ENCODE measurements around the gene ARHGEF12. TPM values are rescaled to one million over a fixed set of nuclear protein-coding genes. Genes with fewer than 3 reads are reported as not detected.

The ARHGEF12 gene
- total and polyA plus RNA-seq, 10 of the 15 experiments (the other 5 are each of a cell fraction or from before 2014, with no cell fraction given) = 2.7 to 40.8 (median 20.9) TPM

DNA sequence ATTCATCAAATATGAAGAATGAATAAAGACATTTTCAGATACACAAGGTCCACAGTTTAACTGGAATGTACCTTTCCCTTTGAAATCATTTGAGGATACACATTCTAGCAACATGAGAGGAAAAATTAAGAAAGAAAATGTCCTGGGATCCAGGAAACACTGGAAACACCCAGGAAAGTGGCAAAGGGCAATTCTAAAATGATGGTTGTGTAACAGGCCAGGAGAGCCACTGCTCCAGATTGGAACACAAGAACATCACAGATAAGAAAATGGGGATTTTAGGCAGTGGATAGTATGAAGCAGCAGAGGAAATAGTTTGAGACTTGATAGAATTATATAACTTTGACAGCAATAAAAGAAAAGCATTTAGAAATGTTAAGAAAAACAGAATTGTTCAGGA lies 119.3 kb downstream of the ARHGEF12 start:
- H3K4me1 ChIP-seq (ENCODE audit: control insufficient read depth, insufficient read depth, low read length) = no peaks in the 10 kb centered on the region
- ATAC-seq = no peak
- H3K4me2 ChIP-seq (ENCODE audit: control insufficient read depth, insufficient read depth) = no peak overlapping the region
- no peaks in the 10 kb centered on the region for H3K27me3 ChIP-seq (replicated peaks in 1 of 2; ENCODE audit: control insufficient read depth in 2 of 2, insufficient read depth in 2 of 2, low read length in 1 of 2)
- CTCF ChIA-PET = interaction anchor here (0.9 to 1.6 kb wide), 2 partner anchors 9 to 14 kb away, joined by 3 to 5 read pairs; no protein-coding TSS in a partner anchor
- intact Hi-C loops (cut with micrococcal nuclease; ENCODE audit: unreplicated experiment) (no loop called here), in situ Hi-C loops (cut with MboI) (no loop called here)
- no peak overlapping the region for H3K4me3 ChIP-seq
- H3K9me3 ChIP-seq (replicated peaks; ENCODE audit: control insufficient read depth, insufficient read depth, low read length) = no peaks in the 10 kb centered on the region
- RAD21 ChIA-PET (ENCODE audit: unreplicated experiment) = no interaction called here
- peaks cover 1 to 3% of the 10 kb centered on the region in 2 experiments; a peak in 1 of 4 replicates for H3K36me3 ChIP-seq (ENCODE audit: control insufficient read depth in 2 of 2, insufficient read depth in 2 of 2, low read length in 1 of 2)
- BruUV-seq (replicated peaks) = no TSS peak
- no peak overlapping the region for H3K27ac ChIP-seq (ENCODE audit: control insufficient read depth, insufficient read depth)
- POLR2A ChIA-PET = no interaction called here
- FAIRE-seq = no peak
- H2AFZ ChIP-seq (ENCODE audit: control insufficient read depth, low read depth, low read length) = no peak overlapping the region
- DNase-seq (ENCODE audit: low read depth, low spot score) = no peak
- TF ChIP-seq RAD51 (IDR thresholded peaks at IDR 0.05) (no peak), RBBP5 (conservative IDR thresholded peaks at IDR 0.05) (no peak), ETV6 (conservative IDR thresholded peaks at IDR 0.05 in 1 of 2, IDR thresholded peaks at IDR 0.05 in 1 of 2; ENCODE audit: borderline replicate concordance in 1 of 2, low read depth in 1 of 2) (no peak), ATF7 (IDR thresholded peaks at IDR 0.05; ENCODE audit: low read depth) (no peak), CHD2 (IDR thresholded peaks at IDR 0.05; ENCODE audit: borderline replicate concordance, low read depth, low read length) (no peak), PAX8 (IDR thresholded peaks at IDR 0.05) (no peak), YY1 (IDR thresholded peaks at IDR 0.05; ENCODE audit: low read depth, low read length) (no peak), HDGF (IDR thresholded peaks at IDR 0.05) (no peak), RFX5 (IDR thresholded peaks at IDR 0.05; ENCODE audit: low read depth, low read length) (no peak)
- TF ChIP-seq, protein P1, sequence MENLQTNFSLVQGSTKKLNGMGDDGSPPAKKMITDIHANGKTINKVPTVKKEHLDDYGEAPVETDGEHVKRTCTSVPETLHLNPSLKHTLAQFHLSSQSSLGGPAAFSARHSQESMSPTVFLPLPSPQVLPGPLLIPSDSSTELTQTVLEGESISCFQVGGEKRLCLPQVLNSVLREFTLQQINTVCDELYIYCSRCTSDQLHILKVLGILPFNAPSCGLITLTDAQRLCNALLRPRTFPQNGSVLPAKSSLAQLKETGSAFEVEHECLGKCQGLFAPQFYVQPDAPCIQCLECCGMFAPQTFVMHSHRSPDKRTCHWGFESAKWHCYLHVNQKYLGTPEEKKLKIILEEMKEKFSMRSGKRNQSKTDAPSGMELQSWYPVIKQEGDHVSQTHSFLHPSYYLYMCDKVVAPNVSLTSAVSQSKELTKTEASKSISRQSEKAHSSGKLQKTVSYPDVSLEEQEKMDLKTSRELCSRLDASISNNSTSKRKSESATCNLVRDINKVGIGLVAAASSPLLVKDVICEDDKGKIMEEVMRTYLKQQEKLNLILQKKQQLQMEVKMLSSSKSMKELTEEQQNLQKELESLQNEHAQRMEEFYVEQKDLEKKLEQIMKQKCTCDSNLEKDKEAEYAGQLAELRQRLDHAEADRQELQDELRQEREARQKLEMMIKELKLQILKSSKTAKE (IDR thresholded peaks at IDR 0.05; ENCODE audit: low read depth, poor library complexity, severe bottlenecking) = no peak
- SMC1A ChIA-PET (ENCODE audit: uncharacterized antibody, unreplicated experiment) = interaction anchor here (1.7 kb wide), 1 partner anchor 120 kb away, joined by 4 read pairs; no protein-coding TSS in a partner anchor
- H4K20me1 ChIP-seq (ENCODE audit: control insufficient read depth, insufficient read depth) = no peaks in the 10 kb centered on the region
- no peak overlapping the region for H3K9ac ChIP-seq (ENCODE audit: control insufficient read depth, insufficient read depth, low read length)
- H3K79me2 ChIP-seq (ENCODE audit: control insufficient read depth, insufficient read depth, low read length) = no peaks in the 10 kb centered on the region
